D721Med (cell line): ENCODE measurements around the gene GPR146.

Source experiments
- DNase-seq: peaks from one replicate; pipeline ENCODE4 v3.0.0; 2011; ENCODE audit warnings: low spot score; ENCODE audit not compliant: insufficient read length
- FAIRE-seq: peaks from 2 replicates; lab custom pipeline; 2011; peaks lifted over from hg19 to GRCh38; lab: Jason Lieb, UNC
- TF ChIP-seq, protein P1 (sequence below): IDR thresholded peaks from 2 replicates; pipeline ENCODE4 v1.5.1; 2012; ENCODE audit warnings: mild to moderate bottlenecking, control low read depth; ENCODE audit not compliant: insufficient read depth; ENCODE audit errors: missing control alignments

Gene GPR146

GRCh38 chr7:1019255-1019785, 25.0 kb upstream of the GPR146 start:
- FAIRE-seq (no peak), DNase-seq (no peak)
- TF ChIP-seq, protein P1, sequence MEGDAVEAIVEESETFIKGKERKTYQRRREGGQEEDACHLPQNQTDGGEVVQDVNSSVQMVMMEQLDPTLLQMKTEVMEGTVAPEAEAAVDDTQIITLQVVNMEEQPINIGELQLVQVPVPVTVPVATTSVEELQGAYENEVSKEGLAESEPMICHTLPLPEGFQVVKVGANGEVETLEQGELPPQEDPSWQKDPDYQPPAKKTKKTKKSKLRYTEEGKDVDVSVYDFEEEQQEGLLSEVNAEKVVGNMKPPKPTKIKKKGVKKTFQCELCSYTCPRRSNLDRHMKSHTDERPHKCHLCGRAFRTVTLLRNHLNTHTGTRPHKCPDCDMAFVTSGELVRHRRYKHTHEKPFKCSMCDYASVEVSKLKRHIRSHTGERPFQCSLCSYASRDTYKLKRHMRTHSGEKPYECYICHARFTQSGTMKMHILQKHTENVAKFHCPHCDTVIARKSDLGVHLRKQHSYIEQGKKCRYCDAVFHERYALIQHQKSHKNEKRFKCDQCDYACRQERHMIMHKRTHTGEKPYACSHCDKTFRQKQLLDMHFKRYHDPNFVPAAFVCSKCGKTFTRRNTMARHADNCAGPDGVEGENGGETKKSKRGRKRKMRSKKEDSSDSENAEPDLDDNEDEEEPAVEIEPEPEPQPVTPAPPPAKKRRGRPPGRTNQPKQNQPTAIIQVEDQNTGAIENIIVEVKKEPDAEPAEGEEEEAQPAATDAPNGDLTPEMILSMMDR = no peak

DNA sequence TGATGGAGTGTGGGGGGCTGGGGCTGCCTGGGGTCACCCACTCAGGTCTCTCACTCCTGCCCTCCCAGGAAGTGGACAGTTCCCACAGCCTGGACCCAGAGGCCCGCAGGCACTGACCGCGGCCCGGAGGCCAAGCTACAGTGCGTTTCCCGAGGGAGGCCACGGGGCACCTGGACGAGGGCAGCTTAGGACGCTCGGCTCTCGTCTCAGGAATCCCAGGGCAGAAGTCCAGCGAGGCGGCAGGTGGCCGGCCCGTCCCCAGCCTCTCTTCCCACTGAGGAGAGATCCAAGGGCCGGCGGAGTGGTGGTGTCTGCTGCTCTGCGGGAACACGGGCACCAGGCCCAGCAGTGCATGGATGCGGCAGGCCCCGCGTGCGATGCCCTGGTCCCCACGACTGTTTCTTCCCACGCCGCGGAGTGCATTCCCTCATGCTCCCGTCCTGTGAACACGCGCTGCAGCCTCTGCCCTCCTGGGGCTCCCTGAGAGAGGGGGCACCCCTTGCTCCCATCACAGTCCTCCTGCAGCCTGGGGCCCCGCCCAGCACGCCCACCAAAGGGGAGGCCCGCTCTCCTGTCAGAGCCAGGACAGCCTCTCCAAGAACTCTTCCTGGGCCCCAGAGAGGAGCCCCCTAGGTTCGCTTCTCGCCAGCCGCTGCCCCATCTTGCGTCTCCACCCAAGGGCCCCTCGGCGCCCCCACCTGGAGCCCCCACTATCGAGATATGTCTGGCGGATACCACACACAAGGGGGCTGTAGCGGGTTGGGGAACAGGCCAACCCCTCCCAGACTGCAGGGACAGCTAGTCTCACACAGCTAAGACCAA, 24.3 kb upstream of the GPR146 start:
- DNase-seq = no peak
- no peak for FAIRE-seq
- TF ChIP-seq, protein P1 = no peak

DNA sequence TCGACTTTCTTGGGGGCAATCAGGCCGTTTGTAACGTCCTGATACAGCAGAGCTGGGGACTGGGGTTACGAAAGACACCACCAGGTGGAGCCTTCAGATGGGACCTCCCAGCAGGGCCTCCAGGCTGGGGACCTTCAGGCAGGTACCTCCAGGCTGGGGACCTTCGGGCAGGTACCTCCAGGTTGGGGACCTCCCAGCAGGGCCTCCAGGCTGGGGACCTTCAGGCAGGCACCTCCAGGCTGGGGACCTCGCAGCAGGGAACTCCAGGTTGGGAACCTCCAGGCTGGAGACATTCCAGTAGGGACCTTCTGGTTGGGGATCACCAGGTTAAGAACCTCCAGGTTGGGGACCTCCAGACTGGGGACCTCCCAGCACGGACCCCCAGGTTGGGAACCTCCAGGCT, 23.5 kb upstream of the GPR146 start:
- FAIRE-seq = no peak
- TF ChIP-seq, protein P1 = no peak
- no peak for DNase-seq

DNA sequence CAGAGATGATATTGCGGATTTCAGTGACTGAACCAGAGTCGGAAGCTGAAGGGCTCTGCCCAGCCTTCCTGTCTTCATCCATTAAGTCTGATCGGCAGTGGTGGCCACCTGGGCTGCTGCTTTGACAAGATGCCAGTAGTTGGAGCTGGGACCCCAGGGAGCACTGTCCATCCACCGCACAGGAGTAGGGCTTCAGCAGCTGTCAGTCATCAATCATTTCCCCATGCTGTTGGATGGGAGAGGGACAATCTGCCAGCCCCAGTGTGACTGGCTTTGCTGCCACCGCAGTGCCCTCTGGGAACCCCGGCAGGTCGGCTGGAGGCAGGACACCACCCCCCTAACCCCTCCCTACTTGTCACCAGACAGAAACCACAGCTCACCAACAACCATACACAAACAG, 23.0 kb upstream of the GPR146 start:
- TF ChIP-seq, protein P1 = no peak
- FAIRE-seq (no peak), DNase-seq (no peak)

DNA sequence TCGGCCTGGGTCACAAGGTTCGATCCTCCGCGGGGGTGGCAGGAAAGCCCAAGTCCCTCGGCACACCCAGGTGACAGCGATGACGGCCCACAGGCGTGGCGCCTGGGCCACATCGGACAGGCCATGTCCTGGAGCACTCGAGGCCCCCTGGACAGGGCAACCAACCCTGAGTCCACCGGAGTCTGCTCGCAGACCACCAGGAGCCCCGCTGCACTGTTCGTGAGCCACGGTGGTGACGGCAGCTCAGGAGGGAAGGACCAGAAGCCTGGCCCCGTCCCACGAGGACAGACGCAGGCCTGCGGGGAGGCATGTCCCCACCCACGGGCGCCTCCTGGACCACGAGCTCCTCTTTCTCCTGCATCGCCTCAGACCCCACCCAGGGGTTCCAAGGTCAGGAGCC, 22.4 kb upstream of the GPR146 start:
- DNase-seq (no peak), FAIRE-seq (no peak)
- TF ChIP-seq, protein P1 = no peak

GRCh38 chr7:1022356-1022755, 22.0 kb upstream of the GPR146 start:
- no peak for DNase-seq
- TF ChIP-seq, protein P1 = no peak
- no peak for FAIRE-seq
